ENCODE data around the gene TARP.

TARP gene

GRCh38 chr7:38211940-38212339 lies 61.5 kb downstream of the TARP start:
- DNase-seq = no peak

GRCh38 chr7:38211486-38211885 lies 62.0 kb downstream of the TARP start:
- DNase-seq = no peak
